Right lobe of liver (tissue), 4 donors: Measurements from ENCODE around the gene MCRIP1.

Experiments
- POLR2A ChIP-seq: fragments of 450-650 bp; IDR thresholded peaks from one replicate; pipeline ENCODE4 v1.6.1; 2017; ENCODE audit warnings: antibody characterized with exemption, mild to moderate bottlenecking
- TF ChIP-seq, protein P1 (sequence below), 4 donors: fragments of 200-600 bp in 3 of 4; fragments of 450-650 bp in 1 of 4; IDR thresholded peaks; one replicate each; pipeline versions ENCODE4 v1.5.1 to v1.8.0; 2016 to 2022; ENCODE audit warnings: antibody characterized with exemption in 4 of 4, mild to moderate bottlenecking in 2 of 4
- donor health status: DM: no; HTN: no; CAD: no.
- donor health status: DM: no; HTN: no; CAD: no.
- donor health status: DM: no; HTN: yes; CAD: no.

DNA sequence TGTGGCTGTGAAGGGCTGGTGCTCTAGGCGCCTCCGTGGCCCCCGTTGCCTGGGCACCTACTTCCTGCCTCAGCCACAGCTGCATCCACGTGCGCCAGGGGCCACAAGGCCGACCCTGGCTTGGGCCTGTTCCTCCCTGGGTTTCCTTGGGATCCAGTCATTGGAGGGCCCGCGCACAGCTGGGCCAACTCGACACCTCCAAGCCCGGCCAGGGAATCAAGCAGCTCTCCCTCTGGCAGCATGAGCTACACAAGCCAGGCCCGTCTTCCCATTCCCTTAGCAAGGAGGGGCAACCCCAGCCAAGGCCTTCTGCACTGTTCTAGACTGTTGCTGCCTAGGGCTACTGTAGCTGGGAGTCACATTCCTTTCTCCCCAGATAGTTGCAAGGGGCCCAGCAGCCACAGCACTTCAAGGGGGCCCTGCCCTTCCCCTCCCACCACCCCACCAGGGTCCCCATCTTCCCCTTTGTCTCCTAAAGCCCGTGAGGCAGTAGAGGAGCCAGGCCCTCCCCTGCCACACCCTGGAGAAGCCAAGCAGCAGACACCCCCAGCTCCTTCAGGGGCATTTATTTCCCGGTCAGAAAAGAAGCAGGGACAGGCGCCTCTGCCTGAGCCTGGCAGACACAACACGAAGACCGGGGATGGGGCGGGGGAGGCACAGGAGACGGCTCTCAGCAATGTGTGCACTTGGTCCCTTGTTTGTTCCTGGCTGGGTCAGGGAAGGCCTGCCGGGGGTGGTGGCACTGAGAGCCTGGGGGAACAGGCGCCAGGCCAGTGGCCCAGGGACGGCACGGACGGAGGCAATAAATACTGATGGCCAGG lies 34.3 kb upstream of the MCRIP1 start:
- TF ChIP-seq, protein P1, sequence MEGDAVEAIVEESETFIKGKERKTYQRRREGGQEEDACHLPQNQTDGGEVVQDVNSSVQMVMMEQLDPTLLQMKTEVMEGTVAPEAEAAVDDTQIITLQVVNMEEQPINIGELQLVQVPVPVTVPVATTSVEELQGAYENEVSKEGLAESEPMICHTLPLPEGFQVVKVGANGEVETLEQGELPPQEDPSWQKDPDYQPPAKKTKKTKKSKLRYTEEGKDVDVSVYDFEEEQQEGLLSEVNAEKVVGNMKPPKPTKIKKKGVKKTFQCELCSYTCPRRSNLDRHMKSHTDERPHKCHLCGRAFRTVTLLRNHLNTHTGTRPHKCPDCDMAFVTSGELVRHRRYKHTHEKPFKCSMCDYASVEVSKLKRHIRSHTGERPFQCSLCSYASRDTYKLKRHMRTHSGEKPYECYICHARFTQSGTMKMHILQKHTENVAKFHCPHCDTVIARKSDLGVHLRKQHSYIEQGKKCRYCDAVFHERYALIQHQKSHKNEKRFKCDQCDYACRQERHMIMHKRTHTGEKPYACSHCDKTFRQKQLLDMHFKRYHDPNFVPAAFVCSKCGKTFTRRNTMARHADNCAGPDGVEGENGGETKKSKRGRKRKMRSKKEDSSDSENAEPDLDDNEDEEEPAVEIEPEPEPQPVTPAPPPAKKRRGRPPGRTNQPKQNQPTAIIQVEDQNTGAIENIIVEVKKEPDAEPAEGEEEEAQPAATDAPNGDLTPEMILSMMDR (IDR thresholded peaks at IDR 0.05) = no peak
- no peak for TF ChIP-seq POLR2A
